ENCODE measurements around the gene DCAF8.

Gene DCAF8

GRCh38 chr1:160204526-160205241, 57.7 kb downstream of the DCAF8 start:
- TF ChIP-seq ISL1 (CRISPR knock-in tag; IDR thresholded peaks at IDR 0.05) (no peak), ZFP3 (CRISPR knock-in tag; IDR thresholded peaks at IDR 0.05) (no peak), BACH2 (CRISPR knock-in tag; IDR thresholded peaks at IDR 0.05; ENCODE audit: borderline replicate concordance) (no peak), TCF4 (CRISPR knock-in tag; IDR thresholded peaks at IDR 0.05; ENCODE audit: borderline replicate concordance) (no peak), ZNF565 (CRISPR knock-in tag; conservative IDR thresholded peaks at IDR 0.05; ENCODE audit: low read depth) (no peak), CREB5 (CRISPR knock-in tag; IDR thresholded peaks at IDR 0.05; ENCODE audit: low read depth) (no peak), ZFP30 (CRISPR knock-in tag; IDR thresholded peaks at IDR 0.05) (no peak), ZNF8 (CRISPR knock-in tag; IDR thresholded peaks at IDR 0.05) (no peak), CSDC2 (CRISPR knock-in tag; IDR thresholded peaks at IDR 0.05) (no peak), ARNTL (CRISPR knock-in tag; IDR thresholded peaks at IDR 0.05; ENCODE audit: borderline replicate concordance, low read depth) (no peak), ESRRG (CRISPR knock-in tag; IDR thresholded peaks at IDR 0.05) (no peak), PPARA (CRISPR knock-in tag; IDR thresholded peaks at IDR 0.05; ENCODE audit: borderline replicate concordance) (no peak)
- ATAC-seq = no peak

- TF ChIP-seq RARB (CRISPR knock-in tag; IDR thresholded peaks at IDR 0.05) = no peak
- no peak for TF ChIP-seq ZFP3 (CRISPR knock-in tag; IDR thresholded peaks at IDR 0.05)
- no peak for TF ChIP-seq OSR1 (CRISPR knock-in tag; IDR thresholded peaks at IDR 0.05)
- TF ChIP-seq ZC3H10 (CRISPR knock-in tag; IDR thresholded peaks at IDR 0.05) = no peak
- ATAC-seq = no peak
Measured at GRCh38 chr1:160200786-160201185, 61.6 kb downstream of the DCAF8 start.

GRCh38 chr1:160197231-160197630, 65.1 kb downstream of the DCAF8 start:
- TF ChIP-seq BACH2 (CRISPR knock-in tag; IDR thresholded peaks at IDR 0.05; ENCODE audit: borderline replicate concordance) = no peak
- TF ChIP-seq GLIS3 (CRISPR knock-in tag; IDR thresholded peaks at IDR 0.05) = no peak
- TF ChIP-seq ZNF565 (CRISPR knock-in tag; conservative IDR thresholded peaks at IDR 0.05; ENCODE audit: low read depth) = no peak
- TF ChIP-seq ESRRG (CRISPR knock-in tag; IDR thresholded peaks at IDR 0.05) = no peak
- TF ChIP-seq TCF4 (CRISPR knock-in tag; IDR thresholded peaks at IDR 0.05; ENCODE audit: borderline replicate concordance) = no peak
- TF ChIP-seq CSRNP3 (CRISPR knock-in tag; IDR thresholded peaks at IDR 0.05) = no peak
- TF ChIP-seq ARNTL (CRISPR knock-in tag; IDR thresholded peaks at IDR 0.05; ENCODE audit: borderline replicate concordance, low read depth) = no peak
- no peak for ATAC-seq

GRCh38 chr1:160196143-160196542, 66.2 kb downstream of the DCAF8 start:
- TF ChIP-seq ZNF70 (CRISPR knock-in tag; IDR thresholded peaks at IDR 0.05) (no peak), OSR1 (CRISPR knock-in tag; IDR thresholded peaks at IDR 0.05) (no peak), ZFP3 (CRISPR knock-in tag; IDR thresholded peaks at IDR 0.05) (no peak), CSDC2 (CRISPR knock-in tag; IDR thresholded peaks at IDR 0.05) (no peak), ESRRG (CRISPR knock-in tag; IDR thresholded peaks at IDR 0.05) (no peak), ZFP30 (CRISPR knock-in tag; IDR thresholded peaks at IDR 0.05) (no peak), ZNF565 (CRISPR knock-in tag; conservative IDR thresholded peaks at IDR 0.05; ENCODE audit: low read depth) (no peak), ISL1 (CRISPR knock-in tag; IDR thresholded peaks at IDR 0.05) (no peak)
- ATAC-seq = no peak

GRCh38 chr1:160194737-160195059, 67.7 kb downstream of the DCAF8 start:
- TF ChIP-seq CSDC2 (CRISPR knock-in tag; IDR thresholded peaks at IDR 0.05) = no peak
- no peak for TF ChIP-seq CSRNP3 (CRISPR knock-in tag; IDR thresholded peaks at IDR 0.05)
- no peak for ATAC-seq

GRCh38 chr1:160193832-160194736, 68.3 kb downstream of the DCAF8 start:
- TF ChIP-seq OSR1 (CRISPR knock-in tag; IDR thresholded peaks at IDR 0.05) = no peak
- TF ChIP-seq ARNTL (CRISPR knock-in tag; IDR thresholded peaks at IDR 0.05; ENCODE audit: borderline replicate concordance, low read depth) = no peak
- TF ChIP-seq ZFP3 (CRISPR knock-in tag; IDR thresholded peaks at IDR 0.05) = no peak
- no peak for TF ChIP-seq TSHZ2 (CRISPR knock-in tag; IDR thresholded peaks at IDR 0.05)
- TF ChIP-seq CSDC2 (CRISPR knock-in tag; IDR thresholded peaks at IDR 0.05) = no peak
- ATAC-seq = no peak
